Measurements from ENCODE around the gene FBXL22. TPM values are rescaled to one million over a fixed set of nuclear protein-coding genes. Genes with fewer than 3 reads are reported as not detected.

Gene FBXL22
- total RNA-seq, 4 donors from 2014 or later, result 0.56 to 2.8 (median 0.60) TPM; not detected in 1

- TF ChIP-seq, protein P1, sequence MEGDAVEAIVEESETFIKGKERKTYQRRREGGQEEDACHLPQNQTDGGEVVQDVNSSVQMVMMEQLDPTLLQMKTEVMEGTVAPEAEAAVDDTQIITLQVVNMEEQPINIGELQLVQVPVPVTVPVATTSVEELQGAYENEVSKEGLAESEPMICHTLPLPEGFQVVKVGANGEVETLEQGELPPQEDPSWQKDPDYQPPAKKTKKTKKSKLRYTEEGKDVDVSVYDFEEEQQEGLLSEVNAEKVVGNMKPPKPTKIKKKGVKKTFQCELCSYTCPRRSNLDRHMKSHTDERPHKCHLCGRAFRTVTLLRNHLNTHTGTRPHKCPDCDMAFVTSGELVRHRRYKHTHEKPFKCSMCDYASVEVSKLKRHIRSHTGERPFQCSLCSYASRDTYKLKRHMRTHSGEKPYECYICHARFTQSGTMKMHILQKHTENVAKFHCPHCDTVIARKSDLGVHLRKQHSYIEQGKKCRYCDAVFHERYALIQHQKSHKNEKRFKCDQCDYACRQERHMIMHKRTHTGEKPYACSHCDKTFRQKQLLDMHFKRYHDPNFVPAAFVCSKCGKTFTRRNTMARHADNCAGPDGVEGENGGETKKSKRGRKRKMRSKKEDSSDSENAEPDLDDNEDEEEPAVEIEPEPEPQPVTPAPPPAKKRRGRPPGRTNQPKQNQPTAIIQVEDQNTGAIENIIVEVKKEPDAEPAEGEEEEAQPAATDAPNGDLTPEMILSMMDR (IDR thresholded peaks at IDR 0.05), result no peak
- DNase-seq (ENCODE audit: low spot score) (no peak), ATAC-seq (ENCODE audit: low FRiP score) (no peak)
Measured at GRCh38 chr15:63626955-63627354, 29.8 kb downstream of the FBXL22 start.

DNA sequence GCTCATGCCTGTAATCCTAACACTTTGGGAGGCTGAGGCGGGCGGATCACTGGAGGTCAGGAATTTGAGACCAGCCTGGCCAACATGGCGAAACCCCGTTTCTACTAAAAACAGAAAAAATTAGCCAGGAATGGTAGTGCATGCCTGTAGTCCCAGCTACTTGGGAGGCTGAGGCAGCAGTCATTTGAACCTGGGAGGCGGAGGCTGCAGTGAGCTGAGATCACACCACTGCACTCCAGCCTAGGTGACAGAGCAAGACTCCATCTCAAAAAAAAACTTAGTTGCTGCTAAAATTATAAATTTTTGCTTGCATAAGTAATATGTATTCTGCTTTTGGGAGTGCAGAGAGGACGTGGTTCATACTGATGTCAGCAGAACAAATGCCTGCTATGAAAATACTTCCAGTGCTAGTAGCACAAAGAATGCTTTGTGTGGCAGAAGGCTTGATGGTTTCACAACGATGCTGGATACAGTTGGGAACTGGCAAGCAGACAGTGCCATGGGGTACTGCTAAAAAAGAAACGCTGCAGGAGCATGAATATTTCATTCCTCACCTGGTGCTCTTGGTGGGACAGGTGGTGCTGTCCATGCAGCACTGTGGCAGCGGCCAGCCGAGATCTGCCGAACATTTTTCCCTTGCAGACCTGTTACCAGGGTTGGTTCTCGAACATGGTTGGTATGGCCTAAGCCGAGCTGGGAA, 31.1 kb downstream of the FBXL22 start:
- DNase-seq (ENCODE audit: low spot score) (no peak), ATAC-seq (ENCODE audit: low FRiP score) (no peak)
- TF ChIP-seq, protein P1 (IDR thresholded peaks at IDR 0.05), result no peak

GRCh38 chr15:63630036-63630751, 33.0 kb downstream of the FBXL22 start:
- TF ChIP-seq, protein P1 (IDR thresholded peaks at IDR 0.05), result no peak
- ATAC-seq (ENCODE audit: low FRiP score) (no peak), DNase-seq (ENCODE audit: low spot score) (no peak)

GRCh38 chr15:63633312-63633711, 36.1 kb downstream of the FBXL22 start:
- ATAC-seq (ENCODE audit: low FRiP score) (no peak), DNase-seq (ENCODE audit: low spot score) (no peak)
- TF ChIP-seq, protein P1 (IDR thresholded peaks at IDR 0.05), result no peak

DNA sequence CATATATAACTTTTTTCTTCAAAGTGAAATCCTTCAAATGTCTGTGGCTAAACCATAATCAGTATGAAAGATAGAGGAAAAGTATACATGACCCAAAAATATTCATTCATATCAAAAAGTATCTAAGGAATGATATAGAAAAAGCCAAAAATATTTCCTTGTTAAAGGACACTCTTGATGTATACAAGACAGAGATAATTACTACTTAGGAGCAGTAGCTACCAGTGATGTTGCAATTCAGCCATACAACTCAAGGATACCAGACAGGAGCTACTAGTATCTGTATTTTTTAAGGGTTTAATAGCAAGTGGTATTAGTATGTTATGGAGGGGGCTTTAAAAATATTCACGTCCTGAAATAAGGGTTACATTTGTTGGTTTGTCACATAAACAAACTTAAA, 37.0 kb downstream of the FBXL22 start:
- ATAC-seq (ENCODE audit: low FRiP score), result no peak
- no peak for DNase-seq (ENCODE audit: low spot score)
- TF ChIP-seq, protein P1 (IDR thresholded peaks at IDR 0.05), result no peak

GRCh38 chr15:63636518-63637061, 39.4 kb downstream of the FBXL22 start:
- no peak for DNase-seq (ENCODE audit: low spot score)
- no peak for ATAC-seq (ENCODE audit: low FRiP score)
- TF ChIP-seq, protein P1 (IDR thresholded peaks at IDR 0.05), result no peak

All from omental fat pad (tissue), 4 donors.